ENCODE results near the gene CCND3. TPM values are rescaled to one million over a fixed set of nuclear protein-coding genes. Genes with fewer than 3 reads are reported as not detected.

CCND3 gene
- total and polyA plus RNA-seq, 10 of the 15 experiments (the other 5 are each of a cell fraction or from before 2014, with no cell fraction given) = 6.0 to 86.4 (median 31.5) TPM

DNA sequence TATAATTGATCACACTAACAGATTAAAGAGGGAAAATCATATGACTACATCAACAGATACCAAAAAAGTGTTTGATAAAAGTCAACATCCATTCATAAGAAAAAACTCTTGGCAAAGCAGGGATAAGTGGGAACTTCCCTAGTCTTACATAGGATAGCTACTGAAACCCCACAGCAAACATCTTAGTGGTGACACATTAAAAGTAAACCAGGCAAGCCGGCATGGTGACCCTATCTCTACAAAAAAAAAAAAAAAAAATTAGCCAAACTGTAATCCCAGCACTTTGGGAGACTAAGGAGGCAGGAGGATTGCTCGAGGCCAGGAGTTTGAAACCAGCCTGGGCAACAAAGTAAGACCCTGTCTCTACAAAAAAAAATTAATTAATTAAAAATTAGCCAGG, 13.8 kb upstream of the CCND3 start:
- no peak overlapping the region for H3K27ac ChIP-seq (ENCODE audit: control insufficient read depth, insufficient read depth)
- H3K4me2 ChIP-seq (ENCODE audit: control insufficient read depth, insufficient read depth) = no peak overlapping the region
- no peak for TF ChIP-seq MTA3 (IDR thresholded peaks at IDR 0.05; ENCODE audit: borderline replicate concordance, low read length)
- no peak for TF ChIP-seq MTA2 (IDR thresholded peaks at IDR 0.05; ENCODE audit: low read depth)
- no peak for TF ChIP-seq ASH2L (IDR thresholded peaks at IDR 0.05; ENCODE audit: borderline replicate concordance, low read depth)
- no peak for TF ChIP-seq IKZF2 (IDR thresholded peaks at IDR 0.05)
- no peak for TF ChIP-seq JUND (IDR thresholded peaks at IDR 0.05; ENCODE audit: low read depth, low read length)
- no peak for TF ChIP-seq KDM1A (IDR thresholded peaks at IDR 0.05; ENCODE audit: borderline replicate concordance)
- TF ChIP-seq CUX1 (IDR thresholded peaks at IDR 0.05; ENCODE audit: insufficient replicate concordance, low read depth, low read length) = no peak
- RAD21 ChIA-PET (ENCODE audit: unreplicated experiment) = no interaction called here
- no peaks in the 10 kb centered on the region for H4K20me1 ChIP-seq (ENCODE audit: control insufficient read depth, insufficient read depth)
- intact Hi-C loops (cut with micrococcal nuclease; ENCODE audit: unreplicated experiment) = no loop called here
- no peak overlapping the region for H2AFZ ChIP-seq (ENCODE audit: control insufficient read depth, low read depth, low read length)
- ATAC-seq (no peak), DNase-seq (ENCODE audit: low read depth, low spot score) (no peak), FAIRE-seq (no peak)
- H3K9ac ChIP-seq (ENCODE audit: control insufficient read depth, insufficient read depth, low read length) = no peak overlapping the region
- SMC1A ChIA-PET (ENCODE audit: uncharacterized antibody, unreplicated experiment) = interaction anchor here (0.7 to 1.5 kb wide), 3 partner anchors 12 to 77 kb away, joined by 3 to 4 read pairs (median 4); no protein-coding TSS in a partner anchor
- no peaks in the 10 kb centered on the region for H3K36me3 ChIP-seq (ENCODE audit: control insufficient read depth in 2 of 2, insufficient read depth in 2 of 2, low read length in 1 of 2)
- no peaks in the 10 kb centered on the region for H3K27me3 ChIP-seq (replicated peaks in 1 of 2; ENCODE audit: control insufficient read depth in 2 of 2, insufficient read depth in 2 of 2, low read length in 1 of 2)
- H3K4me3 ChIP-seq = no peak overlapping the region
- 56% methylated on average over 2 of the region's 2 CpGs for WGBS (ENCODE audit: insufficient coverage, insufficient replicate concordance, low lambda C conversion rate, missing lambda C conversion rate)
- CTCF ChIA-PET = interaction anchor here (0.7 kb wide), 1 partner anchor 623 kb away, joined by 3 read pairs; no protein-coding TSS in a partner anchor
- in situ Hi-C loops (cut with MboI) = no loop called here
- BruUV-seq (replicated peaks) = no TSS peak
- no peaks in the 10 kb centered on the region for H3K4me1 ChIP-seq (ENCODE audit: control insufficient read depth, insufficient read depth, low read length)
- no peaks in the 10 kb centered on the region for H3K79me2 ChIP-seq (ENCODE audit: control insufficient read depth, insufficient read depth, low read length)
- POLR2A ChIA-PET = interaction anchor here (0.7 kb wide), 1 partner anchor 58 kb away, joined by 4 read pairs; no protein-coding TSS in a partner anchor
- no peaks in the 10 kb centered on the region for H3K9me3 ChIP-seq (replicated peaks; ENCODE audit: control insufficient read depth, insufficient read depth, low read length)

Measured in GM12878 (cell line).